ENCODE measurements around the gene ST6GAL1.

The ST6GAL1 gene

DNA sequence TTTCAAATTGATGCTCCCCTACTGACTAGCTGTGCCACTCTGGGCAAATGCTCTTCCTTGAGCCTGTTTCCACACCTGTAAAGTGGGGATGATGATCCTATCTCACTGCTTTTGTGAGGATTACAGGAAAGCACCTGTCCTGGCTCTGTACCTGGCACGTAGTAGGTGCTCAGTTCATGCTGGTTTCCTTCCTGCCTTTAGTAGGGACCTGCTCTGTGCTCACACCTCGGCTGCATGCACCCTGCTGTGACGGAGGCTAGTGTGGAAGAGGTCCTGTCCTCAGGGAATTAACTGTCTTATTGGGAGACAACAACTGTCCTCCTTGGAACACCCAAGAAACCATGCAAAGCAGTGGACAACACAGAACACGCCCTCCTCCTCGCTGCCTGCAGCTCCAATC is 147.2 kb downstream of the ST6GAL1 start:
- no peak for DNase-seq (ENCODE audit: low spot score)

DNA sequence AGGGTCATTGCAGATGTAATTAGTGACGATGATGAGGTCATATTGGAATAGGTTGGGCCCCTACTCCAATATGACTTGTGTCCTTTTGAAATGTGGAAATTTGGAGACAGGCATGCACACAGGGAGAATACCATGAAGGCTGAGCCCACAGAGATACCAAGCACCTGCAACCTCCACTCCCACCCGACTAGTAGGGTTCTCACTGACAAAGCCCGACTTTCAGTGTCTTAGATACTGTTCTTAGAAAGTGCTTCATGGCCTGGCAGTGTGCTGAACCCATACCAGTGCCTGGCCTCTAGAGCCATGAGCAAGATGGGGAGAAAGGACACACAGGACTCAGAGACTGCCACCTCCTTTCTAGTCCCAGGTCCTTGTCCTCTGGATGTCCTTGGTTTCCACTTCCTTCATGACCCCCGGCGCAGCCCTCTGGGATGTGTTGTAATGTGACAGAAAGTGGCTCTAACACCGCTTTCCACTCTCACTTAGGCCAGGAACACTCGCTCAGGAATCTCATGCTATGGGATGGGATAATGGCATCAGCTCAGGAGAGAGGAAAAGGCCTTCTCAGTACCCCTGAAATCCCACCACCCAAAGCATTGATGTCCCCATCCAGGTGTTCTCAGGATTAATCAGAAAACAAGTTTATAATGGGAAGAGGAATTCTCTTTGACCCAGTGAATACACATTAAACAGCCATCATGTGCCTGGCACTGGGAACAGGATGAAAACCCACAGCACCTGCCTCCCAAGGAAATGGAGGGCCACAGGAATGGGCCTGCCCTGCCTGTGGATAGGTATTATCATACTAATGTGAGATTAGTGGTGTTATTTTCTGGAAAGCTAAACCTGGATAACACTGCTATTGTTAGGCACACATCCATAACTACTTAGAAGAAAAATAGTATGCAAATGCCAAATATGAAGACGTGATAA is 149.0 kb downstream of the ST6GAL1 start:
- no peak for DNase-seq (ENCODE audit: low spot score)

DNA sequence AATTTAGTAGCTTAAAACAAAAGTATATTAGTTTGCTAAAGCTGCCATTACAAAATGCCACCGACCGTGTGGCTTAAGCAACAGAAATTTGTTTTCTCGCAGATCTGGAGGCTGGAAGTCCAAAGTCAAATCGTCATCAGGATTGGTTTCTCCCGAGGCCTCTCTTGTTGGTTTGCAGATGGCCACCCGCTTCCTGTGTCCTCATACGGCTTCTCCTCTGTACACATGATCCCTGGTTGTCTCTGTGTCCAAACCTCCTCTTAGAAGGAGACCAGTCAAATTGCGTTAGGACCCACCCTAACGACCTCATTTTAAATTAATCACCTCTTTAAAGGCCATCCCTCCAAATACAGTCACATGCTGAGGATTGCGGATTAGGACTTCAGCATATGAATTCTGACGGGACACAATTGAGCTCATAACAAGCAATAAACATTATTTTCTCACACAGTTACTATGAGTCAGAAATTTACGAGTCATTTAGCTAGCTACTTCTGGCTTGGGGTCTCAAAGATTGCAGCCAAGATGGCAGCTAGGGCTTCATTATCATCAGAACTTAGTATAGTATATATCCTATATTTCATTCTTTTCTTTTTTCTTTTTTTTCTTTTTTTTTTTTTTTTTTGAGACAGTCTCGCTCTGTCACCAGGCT is 150.6 kb downstream of the ST6GAL1 start:
- DNase-seq (ENCODE audit: low spot score) = no peak

- DNase-seq (ENCODE audit: low spot score) = no peak
Observed at GRCh38 chr3:187082758-187083375, 152.5 kb downstream of the ST6GAL1 start.

DNA sequence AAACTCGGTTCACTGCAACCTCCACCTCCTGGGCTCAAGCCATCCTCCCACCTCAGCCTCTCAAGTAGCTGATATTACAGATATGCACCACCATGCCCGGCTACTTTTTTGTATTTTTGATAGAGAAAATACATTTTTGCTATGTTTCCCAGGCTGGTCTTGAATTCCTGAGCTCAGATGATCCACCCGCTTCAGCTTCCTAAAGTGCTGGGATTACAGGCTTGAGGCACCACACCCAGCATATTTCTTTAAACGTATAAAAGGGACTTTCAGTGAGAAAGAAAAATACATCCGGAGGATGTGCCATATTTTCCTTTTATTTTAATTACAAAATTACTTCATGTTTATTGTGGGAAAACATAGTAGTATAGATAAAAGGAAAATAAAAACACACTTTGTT is 153.8 kb downstream of the ST6GAL1 start:
- no peak for DNase-seq (ENCODE audit: low spot score)

- DNase-seq (ENCODE audit: low spot score) = no peak
Observed at GRCh38 chr3:187084580-187084979, 154.3 kb downstream of the ST6GAL1 start.

- DNase-seq (ENCODE audit: low spot score) = no peak
Observed at GRCh38 chr3:187085021-187085666, 154.8 kb downstream of the ST6GAL1 start.

GRCh38 chr3:187085933-187086332 is 155.6 kb downstream of the ST6GAL1 start:
- DNase-seq (ENCODE audit: low spot score) = no peak

- DNase-seq (ENCODE audit: low spot score) = no peak
Observed at GRCh38 chr3:187086831-187087230, 156.5 kb downstream of the ST6GAL1 start.

- no peak for DNase-seq (ENCODE audit: low spot score)
Observed at GRCh38 chr3:187088701-187089100, 158.4 kb downstream of the ST6GAL1 start.

- no peak for DNase-seq (ENCODE audit: low spot score)
Observed at GRCh38 chr3:187093320-187093719, 163.0 kb downstream of the ST6GAL1 start.

GRCh38 chr3:187098923-187099512 is 168.7 kb downstream of the ST6GAL1 start:
- no peak for DNase-seq (ENCODE audit: low spot score)

DNA sequence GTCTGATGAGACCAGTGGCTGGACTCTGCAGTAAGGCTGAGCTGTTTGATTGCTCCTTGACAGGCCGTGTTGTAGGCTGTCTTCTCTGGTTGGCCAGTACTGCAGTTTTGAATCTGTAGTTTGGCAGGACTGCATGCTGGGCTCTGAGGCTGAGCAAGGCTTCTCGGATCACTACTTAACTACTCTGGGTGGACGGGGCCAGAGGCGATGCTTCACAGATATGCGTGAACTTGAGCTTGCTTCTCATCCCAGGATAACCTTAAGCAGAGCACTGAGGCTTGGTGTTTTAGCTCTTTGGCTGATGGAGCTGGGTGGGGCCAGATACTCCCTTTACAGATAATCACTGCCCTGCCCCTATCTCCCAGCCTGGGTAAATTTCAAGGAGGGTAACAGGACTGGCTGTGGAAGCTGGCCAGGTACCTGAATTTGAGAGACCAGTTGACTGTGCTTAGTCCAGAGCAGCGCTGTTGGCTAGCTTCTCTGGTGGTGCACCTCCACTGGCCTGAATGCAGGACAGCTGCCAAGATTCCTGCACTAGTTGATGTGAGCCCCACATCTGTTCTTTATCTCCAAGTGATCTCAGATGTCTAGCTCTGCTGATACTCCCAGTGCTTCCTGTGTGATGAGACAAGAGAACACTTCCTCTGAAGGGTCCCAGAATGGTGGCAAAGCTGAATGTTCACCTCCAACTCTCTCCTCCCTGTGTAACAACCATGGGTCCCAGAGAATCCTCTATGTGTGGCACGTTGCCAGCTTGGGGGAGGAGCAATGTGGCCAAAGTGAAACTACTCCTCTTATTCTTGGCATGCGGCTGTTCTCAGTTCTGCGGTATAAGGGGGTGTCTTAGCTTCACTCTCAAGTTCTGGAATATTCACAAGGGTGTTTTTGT is 171.1 kb downstream of the ST6GAL1 start:
- DNase-seq (ENCODE audit: low spot score) = peak; percentile 59

GRCh38 chr3:187102073-187102634 is 171.8 kb downstream of the ST6GAL1 start:
- DNase-seq (ENCODE audit: low spot score) = no peak

- DNase-seq (ENCODE audit: low spot score) = no peak
Observed at GRCh38 chr3:187103251-187103650, 172.9 kb downstream of the ST6GAL1 start.

DNA sequence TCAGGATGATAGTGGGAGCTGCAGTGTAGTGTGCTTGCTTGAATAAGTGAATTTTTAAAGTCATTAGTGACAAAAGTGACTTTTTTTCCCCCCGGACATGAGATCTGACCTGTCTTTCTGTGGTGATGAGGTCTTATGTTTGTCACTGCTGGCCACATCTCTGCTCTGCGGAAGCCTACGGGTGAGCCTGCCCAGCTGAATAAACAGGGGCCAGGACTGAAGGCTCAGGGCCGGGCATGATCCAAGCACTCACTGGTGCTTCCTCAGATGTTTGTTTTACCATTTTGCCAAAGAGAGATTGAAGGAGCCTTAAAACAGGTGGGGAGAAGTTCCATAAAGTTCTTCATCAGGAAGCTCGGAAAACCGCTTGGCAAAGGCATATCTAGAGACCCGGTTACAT is 174.0 kb downstream of the ST6GAL1 start:
- DNase-seq (ENCODE audit: low spot score) = no peak

GRCh38 chr3:187104933-187105332 is 174.6 kb downstream of the ST6GAL1 start:
- DNase-seq (ENCODE audit: low spot score) = peak; percentile 28

DNA sequence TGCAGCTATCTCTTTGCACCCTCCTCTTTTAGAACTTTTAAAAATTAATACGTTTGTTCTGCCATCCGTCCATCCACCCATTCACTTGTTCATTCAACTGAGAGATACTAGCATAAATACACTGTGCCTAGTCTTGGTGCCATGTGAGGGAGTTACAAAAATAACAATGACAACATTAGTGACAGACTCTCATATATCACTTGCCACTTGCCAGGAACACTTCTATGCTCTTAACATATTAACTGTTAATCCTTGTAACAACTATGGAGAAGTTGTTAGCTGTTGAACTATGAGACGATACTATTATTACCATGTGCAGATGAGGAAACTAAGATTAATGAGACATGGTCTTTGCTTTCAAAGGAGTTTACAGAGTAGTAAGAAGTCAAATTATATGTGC is 175.4 kb downstream of the ST6GAL1 start:
- DNase-seq (ENCODE audit: low spot score) = no peak

- no peak for DNase-seq (ENCODE audit: low spot score)
Observed at GRCh38 chr3:187107989-187108388, 177.7 kb downstream of the ST6GAL1 start.

DNA sequence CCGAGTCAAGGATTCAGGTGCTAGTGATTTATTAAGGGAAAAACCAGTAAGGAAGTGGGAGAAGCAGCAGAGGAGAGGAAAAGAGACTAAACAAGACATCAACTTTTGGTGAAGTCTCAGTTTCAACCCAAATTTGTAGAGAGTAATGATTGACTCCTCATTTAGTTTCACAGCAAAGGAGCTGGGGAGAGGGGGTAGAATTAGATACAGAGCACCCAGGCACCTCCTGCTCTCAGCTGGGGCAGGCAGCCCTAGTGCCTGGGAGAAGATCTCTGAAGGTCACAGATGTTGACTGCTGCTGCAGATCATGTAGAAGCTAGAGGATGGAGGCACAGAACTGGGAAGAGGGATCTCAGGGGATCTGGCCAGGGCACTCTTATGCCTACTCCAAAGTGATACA is 179.8 kb downstream of the ST6GAL1 start:
- DNase-seq (ENCODE audit: low spot score) = no peak
